Measurements from ENCODE around the gene OSGEP. TPM values are rescaled to one million over a fixed set of nuclear protein-coding genes. Genes with fewer than 3 reads are reported as not detected.

Gene OSGEP
- total and polyA plus RNA-seq, 2 of the 13 experiments (the other 11 are each of a cell fraction or from before 2014, with no cell fraction given), result 39.7 to 41.1 TPM

GRCh38 chr14:20419419-20419818, 35.2 kb downstream of the OSGEP start:
- CTCF ChIA-PET (ENCODE audit: low intra/inter-chr PET ratio, low total read pairs), result no interaction called here

DNA sequence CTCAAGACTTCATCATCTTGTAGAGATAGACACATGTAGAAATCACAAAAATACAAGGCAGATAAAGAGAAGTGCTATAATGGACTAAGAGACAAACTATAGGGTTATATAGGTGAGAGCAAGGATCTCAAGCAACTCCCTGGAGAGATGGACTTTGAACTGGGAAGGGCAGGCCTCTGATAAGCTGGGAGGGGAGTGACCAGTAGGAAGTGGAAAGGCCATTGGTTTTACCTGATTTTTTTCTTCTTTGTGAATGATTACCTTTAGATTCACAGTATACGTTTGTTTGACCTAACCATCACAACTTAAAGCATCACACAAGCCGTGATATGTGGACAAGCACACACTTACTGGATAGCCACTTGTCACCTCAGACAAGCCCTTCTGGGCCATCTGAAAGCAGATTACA, 36.1 kb downstream of the OSGEP start:
- BruUV-seq (replicated peaks), result no TSS peak
- in situ Hi-C loops (cut with HindIII; ENCODE audit: extremely low pct_ligation_motif_present, low pct_unique_long_range_greater_than_20kb) (loop anchor here (5.0 kb wide), 1 partner anchor 39 kb away; the partner anchor contains the start of gene APEX1), intact Hi-C loops (cut with micrococcal nuclease; ENCODE audit: unreplicated experiment) (loop anchor here (5.0 kb wide), 2 partner anchors 114 to 269 kb away; partner anchors contain the start of gene ANG)
- FAIRE-seq (peak; percentile 34), ATAC-seq (peak; percentile 79), DNase-seq (ENCODE audit: low spot score) (peak; percentile 86)
- peaks cover 50% of the 10 kb centered on the region for H3K4me1 ChIP-seq (ENCODE audit: insufficient read depth, low read length)
- no peak overlapping the region for H2AFZ ChIP-seq (ENCODE audit: low read length)
- peak overlapping the region in 2 of 3 experiments; percentile 2 to 29; a peak in 1 of 6 replicates for H3K4me3 ChIP-seq (replicated peaks in 1 of 3; ENCODE audit: insufficient read depth in 1 of 3, low read depth in 2 of 3, low read length in 3 of 3)
- 0% methylated on average over 2 of the region's 2 CpGs for WGBS (ENCODE audit: low lambda C conversion rate)
- peak overlapping the region; percentile 0 for H3K27ac ChIP-seq (ENCODE audit: extremely low read length, insufficient read depth, low read length)
- peak overlapping the region; percentile 73 for H3K4me2 ChIP-seq (ENCODE audit: low read depth, low read length)
- no peaks in the 10 kb centered on the region for H3K79me2 ChIP-seq (ENCODE audit: insufficient read depth, low read length)
- no peak overlapping the region for H3K9ac ChIP-seq (ENCODE audit: insufficient read depth, low read depth, low read length)
- no peaks in the 10 kb centered on the region for H3K36me3 ChIP-seq (replicated peaks in 1 of 2; ENCODE audit: control insufficient read depth in 1 of 2, insufficient read depth in 2 of 2, low read length in 2 of 2)
- no peaks in the 10 kb centered on the region; a peak in 1 of 5 replicates for H3K27me3 ChIP-seq (ENCODE audit: control insufficient read depth in 1 of 2, insufficient read depth in 2 of 2, low read length in 2 of 2)
- ChIA-PET POLR2A (interaction anchor here (0.9 to 3.5 kb wide), 14 partner anchors 10 to 262 kb away, joined by 3 to 59 read pairs (median 5); partner anchors contain the start of genes APEX1, OSGEP, PARP2 and PIP4P1), CTCF (ENCODE audit: low intra/inter-chr PET ratio, low total read pairs) (no interaction called here)
- no peaks in the 10 kb centered on the region for H4K20me1 ChIP-seq (ENCODE audit: insufficient read depth, low read length)
- no peaks in the 10 kb centered on the region for H3K9me3 ChIP-seq (ENCODE audit: low read length)
- no peak for TF ChIP-seq SMAD3 (CRISPR knock-in tag; IDR thresholded peaks at IDR 0.05)
- TF ChIP-seq KDM5B (CRISPR knock-in tag; IDR thresholded peaks at IDR 0.05; ENCODE audit: borderline replicate concordance), result no peak
- TF ChIP-seq ZNF367 (CRISPR knock-in tag; IDR thresholded peaks at IDR 0.05; ENCODE audit: borderline replicate concordance), result no peak
- TF ChIP-seq ZBTB26 (CRISPR knock-in tag; IDR thresholded peaks at IDR 0.05; ENCODE audit: borderline replicate concordance), result no peak
- TF ChIP-seq CENPT (CRISPR knock-in tag; IDR thresholded peaks at IDR 0.05; ENCODE audit: low read depth), result no peak
- 0 out of 2 replicates have a peak, but pooled peaks have one; percentile 41 for TF ChIP-seq PPARG (CRISPR knock-in tag; conservative IDR thresholded peaks at IDR 0.05)
- TF ChIP-seq ZNF792 (CRISPR knock-in tag; IDR thresholded peaks at IDR 0.05), result no peak
- 0 out of 2 replicates have a peak, but pooled peaks have one; percentile 18 for TF ChIP-seq GABPB1 (CRISPR knock-in tag; IDR thresholded peaks at IDR 0.05)
- TF ChIP-seq ZKSCAN1 (IDR thresholded peaks at IDR 0.05; ENCODE audit: low read length), result no peak
- TF ChIP-seq ZSCAN9 (CRISPR knock-in tag; IDR thresholded peaks at IDR 0.05; ENCODE audit: borderline replicate concordance), result no peak
- no peak for TF ChIP-seq KLF12 (CRISPR knock-in tag; IDR thresholded peaks at IDR 0.05; ENCODE audit: borderline replicate concordance)

More at GRCh38 chr14:20419419-20419818, 35.2 kb downstream of the OSGEP start:
- Histone ChIP-seq H2AFZ (ENCODE audit: low read length) (no peak overlapping the region), H3K4me2 (ENCODE audit: low read depth, low read length) (peak overlapping the region; percentile 73), H3K27ac (ENCODE audit: extremely low read length, insufficient read depth, low read length) (no peak overlapping the region), H3K79me2 (ENCODE audit: insufficient read depth, low read length) (no peaks in the 10 kb centered on the region), H3K4me1 (ENCODE audit: insufficient read depth, low read length) (peaks cover 42% of the 10 kb centered on the region), H3K9me3 (ENCODE audit: low read length) (no peaks in the 10 kb centered on the region), H3K4me3 (replicated peaks in 1 of 3; ENCODE audit: insufficient read depth in 1 of 3, low read depth in 2 of 3, low read length in 3 of 3) (no peak overlapping the region), H3K36me3 (replicated peaks in 1 of 2; ENCODE audit: control insufficient read depth in 1 of 2, insufficient read depth in 2 of 2, low read length in 2 of 2) (no peaks in the 10 kb centered on the region), H4K20me1 (ENCODE audit: insufficient read depth, low read length) (no peaks in the 10 kb centered on the region), H3K27me3 (ENCODE audit: control insufficient read depth in 1 of 2, insufficient read depth in 2 of 2, low read length in 2 of 2) (no peaks in the 10 kb centered on the region; a peak in 1 of 5 replicates), H3K9ac (ENCODE audit: insufficient read depth, low read depth, low read length) (no peak overlapping the region)
- peak; percentile 20; the same call in 2 of the 3 replicates for ATAC-seq
- in situ Hi-C loops (cut with HindIII; ENCODE audit: extremely low pct_ligation_motif_present, low pct_unique_long_range_greater_than_20kb) (loop anchor here (5.0 kb wide), 1 partner anchor 38 kb away; the partner anchor contains the start of gene APEX1), intact Hi-C loops (cut with micrococcal nuclease; ENCODE audit: unreplicated experiment) (loop anchor here (5.0 kb wide), 2 partner anchors 113 to 268 kb away; partner anchors contain the start of gene ANG)
- TF ChIP-seq ZNF747 (CRISPR knock-in tag; IDR thresholded peaks at IDR 0.05; ENCODE audit: borderline replicate concordance) (no peak), CHD4 (IDR thresholded peaks at IDR 0.05; ENCODE audit: borderline replicate concordance, low read length) (no peak), RFXAP (CRISPR knock-in tag; IDR thresholded peaks at IDR 0.05; ENCODE audit: borderline replicate concordance) (no peak)
- TF ChIP-seq, protein P1, sequence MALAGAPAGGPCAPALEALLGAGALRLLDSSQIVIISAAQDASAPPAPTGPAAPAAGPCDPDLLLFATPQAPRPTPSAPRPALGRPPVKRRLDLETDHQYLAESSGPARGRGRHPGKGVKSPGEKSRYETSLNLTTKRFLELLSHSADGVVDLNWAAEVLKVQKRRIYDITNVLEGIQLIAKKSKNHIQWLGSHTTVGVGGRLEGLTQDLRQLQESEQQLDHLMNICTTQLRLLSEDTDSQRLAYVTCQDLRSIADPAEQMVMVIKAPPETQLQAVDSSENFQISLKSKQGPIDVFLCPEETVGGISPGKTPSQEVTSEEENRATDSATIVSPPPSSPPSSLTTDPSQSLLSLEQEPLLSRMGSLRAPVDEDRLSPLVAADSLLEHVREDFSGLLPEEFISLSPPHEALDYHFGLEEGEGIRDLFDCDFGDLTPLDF (CRISPR knock-in tag; IDR thresholded peaks at IDR 0.05), result no peak
- no TSS peak for BruUV-seq (replicated peaks)
- FAIRE-seq, result no peak
- DNase-seq (ENCODE audit: low spot score), result no peak
- WGBS (ENCODE audit: low lambda C conversion rate), result 20% methylated on average over 1 of the region's 1 CpG
- POLR2A ChIA-PET, result interaction anchor here (1.5 to 3.5 kb wide), 5 partner anchors 9 to 76 kb away, joined by 3 to 59 read pairs (median 37); partner anchors contain the start of genes APEX1, OSGEP, PARP2 and PIP4P1
